ENCODE measurements around the gene KNCN.

Gene KNCN

GRCh38 chr1:46551597-46552095 is at the start of gene KNCN:
Gene KNCN (minus strand): TSS chr1:46551647. CDS start chr1:46551215, 432 bp downstream.
- CTCF ChIA-PET, result interaction anchor here (1.3 kb wide), 1 partner anchor 23 kb away, joined by 4 read pairs; no protein-coding TSS in a partner anchor
- TF ChIP-seq, protein P1, sequence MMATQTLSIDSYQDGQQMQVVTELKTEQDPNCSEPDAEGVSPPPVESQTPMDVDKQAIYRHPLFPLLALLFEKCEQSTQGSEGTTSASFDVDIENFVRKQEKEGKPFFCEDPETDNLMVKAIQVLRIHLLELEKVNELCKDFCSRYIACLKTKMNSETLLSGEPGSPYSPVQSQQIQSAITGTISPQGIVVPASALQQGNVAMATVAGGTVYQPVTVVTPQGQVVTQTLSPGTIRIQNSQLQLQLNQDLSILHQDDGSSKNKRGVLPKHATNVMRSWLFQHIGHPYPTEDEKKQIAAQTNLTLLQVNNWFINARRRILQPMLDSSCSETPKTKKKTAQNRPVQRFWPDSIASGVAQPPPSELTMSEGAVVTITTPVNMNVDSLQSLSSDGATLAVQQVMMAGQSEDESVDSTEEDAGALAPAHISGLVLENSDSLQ (IDR thresholded peaks at IDR 0.05), result no peak

GRCh38 chr1:46599059-46599970 is 47.9 kb upstream of the KNCN start:
- CTCF ChIA-PET, result no interaction called here
- TF ChIP-seq CTBP1 (IDR thresholded peaks at IDR 0.05; ENCODE audit: borderline replicate concordance), result no peak
- TF ChIP-seq HDGF (IDR thresholded peaks at IDR 0.05; ENCODE audit: borderline replicate concordance), result no peak
- no peak for TF ChIP-seq ZNF384 (IDR thresholded peaks at IDR 0.05)
- no peak for TF ChIP-seq NFRKB (IDR thresholded peaks at IDR 0.05)
- no peak for TF ChIP-seq L3MBTL2 (conservative IDR thresholded peaks at IDR 0.05)
- TF ChIP-seq SUZ12 (IDR thresholded peaks at IDR 0.05), result no peak
- TF ChIP-seq FOXM1 (IDR thresholded peaks at IDR 0.05; ENCODE audit: borderline replicate concordance), result no peak
- no peak for TF ChIP-seq BHLHE40 (IDR thresholded peaks at IDR 0.05; ENCODE audit: borderline replicate concordance)
- TF ChIP-seq, protein P1 (IDR thresholded peaks at IDR 0.05), result no peak
- no peak for TF ChIP-seq SP1 (IDR thresholded peaks at IDR 0.05)
- TF ChIP-seq FOXK2 (IDR thresholded peaks at IDR 0.05), result no peak
- TF ChIP-seq ARNT (IDR thresholded peaks at IDR 0.05), result no peak
- TF ChIP-seq ELF4 (IDR thresholded peaks at IDR 0.05), result no peak
- POLR2A ChIA-PET, result interaction anchor here (1.4 kb wide), 1 partner anchor 13 kb away, joined by 3 read pairs; no protein-coding TSS in a partner anchor
- DNase-seq (ENCODE audit: extremely low spot score), result no peak

More at GRCh38 chr1:46551597-46552095, at the start of gene KNCN:
- DNase-seq (ENCODE audit: extremely low spot score), result no peak
- POLR2A ChIA-PET, result no interaction called here

- ChIA-PET CTCF (interaction anchor here (0.7 kb wide), 1 partner anchor 43 kb away, joined by 3 read pairs; no protein-coding TSS in a partner anchor), POLR2A (no interaction called here)
- TF ChIP-seq SUZ12 (IDR thresholded peaks at IDR 0.05) (no peak), NFRKB (IDR thresholded peaks at IDR 0.05) (no peak), CTBP1 (IDR thresholded peaks at IDR 0.05; ENCODE audit: borderline replicate concordance) (no peak), FOXK2 (IDR thresholded peaks at IDR 0.05) (no peak), ZNF384 (IDR thresholded peaks at IDR 0.05) (no peak), SP1 (IDR thresholded peaks at IDR 0.05) (no peak), L3MBTL2 (conservative IDR thresholded peaks at IDR 0.05) (no peak), HDGF (IDR thresholded peaks at IDR 0.05; ENCODE audit: borderline replicate concordance) (no peak), BHLHE40 (IDR thresholded peaks at IDR 0.05; ENCODE audit: borderline replicate concordance) (no peak), ELF4 (IDR thresholded peaks at IDR 0.05) (no peak), LEF1 (IDR thresholded peaks at IDR 0.05; ENCODE audit: borderline replicate concordance) (no peak), FOXA1 (IDR thresholded peaks at IDR 0.05) (no peak), TARDBP (IDR thresholded peaks at IDR 0.05) (no peak), FOXM1 (IDR thresholded peaks at IDR 0.05; ENCODE audit: borderline replicate concordance) (no peak), ARNT (IDR thresholded peaks at IDR 0.05) (no peak)
- TF ChIP-seq, protein P1 (IDR thresholded peaks at IDR 0.05), result no peak
- DNase-seq (ENCODE audit: extremely low spot score), result no peak
Observed at GRCh38 chr1:46596846-46597245, 45.4 kb upstream of the KNCN start.

GRCh38 chr1:46596036-46596435 is 44.6 kb upstream of the KNCN start:
- POLR2A ChIA-PET, result no interaction called here
- CTCF ChIA-PET, result interaction anchor here (0.6 kb wide), 1 partner anchor 874 kb away, joined by 3 read pairs; no protein-coding TSS in a partner anchor
- no peak for DNase-seq (ENCODE audit: extremely low spot score)
- TF ChIP-seq L3MBTL2 (conservative IDR thresholded peaks at IDR 0.05), result no peak

- ChIA-PET CTCF (interaction anchor here (0.6 to 1.0 kb wide), 2 partner anchors 9 to 193 kb away, joined by 3 read pairs; partner anchors contain the start of gene MKNK1), POLR2A (interaction anchor here (2.0 kb wide), 1 partner anchor 9 kb away, joined by 16 read pairs; the partner anchor contains the start of gene MKNK1)
- TF ChIP-seq NFRKB (IDR thresholded peaks at IDR 0.05), result no peak
- TF ChIP-seq BHLHE40 (IDR thresholded peaks at IDR 0.05; ENCODE audit: borderline replicate concordance), result no peak
- TF ChIP-seq FOXK2 (IDR thresholded peaks at IDR 0.05), result no peak
- TF ChIP-seq ARNT (IDR thresholded peaks at IDR 0.05), result no peak
- no peak for TF ChIP-seq CTBP1 (IDR thresholded peaks at IDR 0.05; ENCODE audit: borderline replicate concordance)
- TF ChIP-seq FOXA1 (IDR thresholded peaks at IDR 0.05), result no peak
- TF ChIP-seq ZNF384 (IDR thresholded peaks at IDR 0.05), result no peak
- no peak for TF ChIP-seq SP1 (IDR thresholded peaks at IDR 0.05)
- TF ChIP-seq TARDBP (IDR thresholded peaks at IDR 0.05), result no peak
- TF ChIP-seq SUZ12 (IDR thresholded peaks at IDR 0.05), result no peak
- TF ChIP-seq, protein P1 (IDR thresholded peaks at IDR 0.05), result no peak
- no peak for TF ChIP-seq FOXM1 (IDR thresholded peaks at IDR 0.05; ENCODE audit: borderline replicate concordance)
- no peak for TF ChIP-seq ELF4 (IDR thresholded peaks at IDR 0.05)
- no peak for DNase-seq (ENCODE audit: extremely low spot score)
Observed at GRCh38 chr1:46595127-46595526, 43.7 kb upstream of the KNCN start.

Measured in HEK293T (cell line).